Stimulated activated naive CD8-positive, alpha-beta T cell treated with anti-CD3 and anti-CD28 coated beads, Interleukin-15, Interleukin-2, amounts not matched to agents 100 U/mL and 50 U/mL, for 24 hours (primary cell): ENCODE data around the gene ANP32B.
"Not testable (repeated sequence)": the region's sequence is repeated elsewhere in the genome, so short reads cannot be mapped to it uniquely, and the experiment has no call there.

Source experiments
- ATAC-seq: fragments of 150-1000 bp; cut with Tn5 transposase; one replicate; pipeline ENCODE4 v1.10.0; 2021
- DNase-seq: peaks from one replicate; pipeline ENCODE4 v3.0.0; 2021

Gene ANP32B

DNA sequence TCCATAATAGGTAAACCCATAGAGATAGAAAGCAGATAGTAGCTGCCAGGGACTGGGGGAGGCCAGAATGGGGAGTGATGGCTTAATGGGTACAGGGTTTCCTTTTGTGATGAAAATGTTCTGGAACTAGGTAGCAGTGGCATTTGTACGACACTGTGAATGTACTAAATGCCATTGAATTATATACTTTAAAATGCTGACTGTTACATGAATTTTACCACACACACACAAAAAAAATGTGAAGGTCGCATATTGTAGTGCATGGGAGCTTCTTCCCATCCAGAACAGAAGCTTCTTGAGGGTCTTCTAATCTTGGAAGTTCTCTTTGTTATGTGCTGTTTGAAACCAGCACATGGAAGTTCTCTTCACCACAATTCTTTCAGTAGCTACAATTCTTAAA is 19.9 kb upstream of the ANP32B start:
- no peak for DNase-seq
- no peak for ATAC-seq

GRCh38 chr9:97964901-97965300 is 18.2 kb upstream of the ANP32B start:
- ATAC-seq (no peak), DNase-seq (no peak)

- no peak for ATAC-seq
- no peak for DNase-seq
Observed at GRCh38 chr9:97966493-97966892, 16.6 kb upstream of the ANP32B start.

DNA sequence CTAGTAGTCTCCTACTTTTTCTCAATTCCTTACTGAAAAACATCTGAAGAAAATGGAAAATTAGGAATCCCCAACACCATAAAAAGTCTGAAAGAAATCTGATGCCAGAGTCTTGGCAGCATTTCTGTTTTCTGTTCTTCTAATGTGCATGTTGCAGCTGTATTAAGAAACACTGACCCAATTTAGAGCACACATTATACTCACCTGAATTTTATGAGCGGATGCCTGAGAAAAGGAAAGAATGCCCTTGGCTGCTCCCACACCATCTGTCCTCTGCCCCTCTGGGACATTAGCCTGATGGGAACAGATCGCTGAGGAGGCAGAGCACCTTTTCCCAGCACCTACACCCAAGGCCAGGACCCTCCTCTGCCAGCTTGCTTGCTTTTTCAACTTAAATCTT is 14.1 kb upstream of the ANP32B start:
- ATAC-seq (no peak), DNase-seq (no peak)

GRCh38 chr9:97970165-97970564 is 13.0 kb upstream of the ANP32B start:
- DNase-seq (no peak), ATAC-seq (no peak)

DNA sequence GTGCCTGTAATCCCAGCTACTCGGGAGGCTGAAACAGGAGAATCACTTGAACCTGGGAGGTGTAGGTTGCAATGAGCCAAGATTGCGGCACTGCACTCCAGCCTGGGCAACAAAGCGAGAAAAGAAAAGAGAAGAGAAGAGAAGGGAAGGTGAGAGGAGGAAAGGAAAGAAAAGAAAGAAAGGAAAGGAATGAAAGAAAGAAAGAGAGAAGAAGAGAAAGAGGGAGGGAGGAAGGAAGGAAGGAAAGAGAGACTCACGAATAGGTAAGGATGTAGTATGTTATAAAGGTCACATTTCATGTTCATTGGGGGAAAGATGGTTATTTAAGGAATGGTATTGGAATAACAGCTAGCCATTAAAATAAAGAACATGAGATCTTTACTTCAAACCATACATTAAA is 10.4 kb upstream of the ANP32B start:
- ATAC-seq = no peak
- DNase-seq = no peak

DNA sequence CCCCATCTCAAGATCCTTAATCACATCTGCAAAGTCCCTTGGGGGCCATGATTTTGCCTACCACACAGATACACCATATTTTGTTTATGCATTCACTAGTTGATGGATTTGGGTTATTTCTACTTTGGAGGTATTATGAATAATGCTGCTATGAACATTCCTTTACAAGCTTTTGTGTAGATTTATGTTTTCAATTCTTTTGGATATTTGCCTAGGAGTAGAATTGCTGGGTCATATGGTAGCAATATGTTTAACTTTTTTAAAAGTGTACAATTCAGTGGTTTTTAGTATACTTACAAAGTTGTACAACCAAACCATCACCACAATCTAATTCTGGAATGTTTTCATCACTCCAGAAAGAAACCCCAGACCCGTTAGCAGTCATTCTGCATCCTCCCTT is 7.8 kb upstream of the ANP32B start:
- DNase-seq (no peak), ATAC-seq (no peak)

DNA sequence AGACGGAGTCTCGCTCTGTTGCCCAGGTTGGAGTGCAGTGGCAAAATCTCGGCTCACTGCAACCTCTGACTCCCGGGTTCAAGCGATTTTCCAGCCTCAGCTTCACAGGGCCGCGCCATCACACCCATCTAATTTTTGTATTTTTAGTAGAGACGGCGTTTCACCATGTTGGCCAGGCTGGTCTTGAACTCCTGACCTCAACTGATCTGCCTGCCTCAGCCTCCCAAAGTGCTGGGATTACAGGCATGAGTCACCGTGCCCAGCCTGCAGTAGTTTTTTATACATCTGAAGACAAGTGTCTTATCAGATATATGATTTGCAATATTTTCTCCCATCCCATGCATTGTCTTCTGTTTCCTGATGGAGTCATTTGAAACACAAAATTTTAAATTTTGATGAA is 6.5 kb upstream of the ANP32B start:
- ATAC-seq = not testable (repeated sequence)

GRCh38 chr9:97978371-97979130 is 4.6 kb upstream of the ANP32B start:
- ATAC-seq (no peak), DNase-seq (no peak)

More for the DNA sequence above, 6.5 kb upstream of the ANP32B start:
- DNase-seq = not testable (repeated sequence)

DNA sequence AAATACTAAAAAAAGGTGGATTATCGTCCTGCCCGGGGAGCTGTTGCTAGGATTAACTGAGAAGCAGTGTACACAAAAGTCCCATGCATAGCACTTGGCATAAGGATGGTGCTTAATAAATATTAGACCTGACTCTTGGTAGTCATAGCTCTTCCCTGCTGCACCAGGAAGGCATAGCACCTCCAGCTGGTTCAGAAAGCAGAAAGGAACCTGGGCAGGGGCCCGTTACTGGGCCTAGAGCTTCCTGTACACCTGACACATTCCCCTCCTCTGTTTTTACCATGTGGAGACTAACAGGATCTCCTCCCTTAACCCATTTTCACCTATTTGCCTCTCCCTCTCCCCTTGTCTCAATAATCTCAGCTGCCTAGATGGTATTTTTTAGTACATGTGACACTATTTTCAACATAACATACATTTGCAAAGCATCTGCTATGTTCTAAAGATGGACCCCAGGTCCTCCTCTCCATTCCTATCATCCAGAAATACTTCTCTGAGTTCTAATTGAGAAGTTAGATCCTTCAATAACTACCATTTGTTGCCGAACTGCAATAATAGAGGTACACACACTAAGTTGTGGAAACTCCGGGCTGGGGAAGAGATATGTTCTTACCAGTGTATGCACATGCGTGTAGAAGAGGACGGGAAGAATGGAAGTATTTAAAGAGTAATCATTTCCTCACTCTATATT is 3.2 kb upstream of the ANP32B start:
- DNase-seq (no peak), ATAC-seq (no peak)

- ATAC-seq (no peak), DNase-seq (no peak)
Observed at GRCh38 chr9:97980479-97980803, 2.7 kb upstream of the ANP32B start.

- DNase-seq (no peak), ATAC-seq (no peak)
Observed at GRCh38 chr9:97980918-97981845, 2.0 kb upstream of the ANP32B start.

- ATAC-seq (no peak), DNase-seq (no peak)
Observed at GRCh38 chr9:97981846-97982682, 1.1 kb upstream of the ANP32B start.

DNA sequence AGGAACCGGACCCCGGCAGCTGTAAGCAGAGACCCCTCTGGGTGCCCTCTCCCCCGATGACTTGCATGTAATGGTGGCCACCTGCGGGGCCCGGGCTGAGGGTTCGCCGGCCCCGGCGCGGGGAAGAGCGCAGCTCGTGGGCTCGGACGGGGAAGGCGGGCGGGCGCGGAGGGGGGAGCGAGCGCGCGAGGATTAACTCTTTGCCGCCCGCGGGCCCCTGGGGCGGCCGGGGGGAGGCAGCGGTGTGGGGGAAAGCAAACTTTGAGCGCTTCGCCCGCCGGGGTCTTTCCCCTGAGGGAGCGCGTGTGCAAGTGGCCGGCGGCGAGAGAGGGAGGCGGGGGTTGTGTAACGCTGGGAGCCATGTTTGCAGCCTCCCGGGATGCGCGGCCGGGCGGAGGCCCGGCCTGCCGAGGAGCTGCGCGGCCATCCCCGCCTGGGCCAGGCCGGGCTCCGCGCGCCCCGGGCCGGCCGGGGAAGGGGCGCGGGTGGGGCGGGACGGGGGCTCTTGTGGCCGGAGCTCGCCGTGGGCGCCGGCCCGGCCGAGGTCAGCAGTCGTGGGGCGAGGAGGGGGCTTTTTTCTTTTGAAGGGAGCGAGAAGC is 547 bp downstream of the ANP32B start:
- ATAC-seq = peak; percentile 8

DNA sequence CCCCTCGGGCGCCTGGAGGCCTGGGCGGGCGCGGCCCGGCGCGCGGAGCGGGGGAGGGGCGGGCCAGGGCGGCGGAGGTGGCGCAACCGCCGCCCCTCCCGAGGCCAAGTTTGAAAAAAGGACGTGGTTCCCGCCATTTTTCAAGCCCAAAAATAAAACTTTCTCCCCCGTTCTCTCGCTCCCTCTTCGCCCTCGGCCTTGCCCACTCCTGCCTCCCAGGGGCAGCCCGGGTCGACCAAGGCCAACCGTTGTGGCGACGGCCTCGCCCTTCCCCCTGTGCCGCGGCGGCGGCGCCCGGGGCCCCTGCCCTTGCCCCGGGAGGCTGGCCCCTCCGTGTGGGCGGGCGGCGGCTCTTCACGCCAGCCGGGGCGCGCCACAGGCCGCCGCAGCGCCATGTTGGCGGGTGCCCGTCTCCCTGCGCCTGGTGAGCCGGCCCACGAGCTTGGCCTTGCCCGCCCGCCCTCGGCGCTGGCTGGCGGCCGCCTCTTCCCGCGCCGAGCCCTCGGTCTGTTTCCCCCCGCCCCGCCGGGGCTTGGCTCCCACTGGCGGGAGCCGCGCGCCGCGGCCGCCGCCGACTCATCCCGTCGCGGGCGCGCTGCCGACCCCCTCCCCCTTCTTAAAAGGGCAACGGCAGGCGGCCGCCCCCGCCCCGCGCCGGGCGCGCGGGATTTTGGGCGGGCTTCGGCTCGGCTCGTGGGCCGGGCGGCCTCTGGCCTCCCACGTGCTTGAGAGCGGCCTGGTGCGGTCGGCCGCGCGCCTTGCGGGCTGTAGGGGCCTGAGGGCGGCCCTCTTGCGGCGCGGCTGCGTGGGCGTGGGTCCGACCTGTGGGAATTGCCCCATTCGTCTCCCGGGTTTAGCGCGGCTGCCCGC is 1.3 kb downstream of the ANP32B start:
- ATAC-seq = peak; percentile 36
- DNase-seq = peak; percentile 83

More for the DNA sequence above, 547 bp downstream of the ANP32B start:
- DNase-seq = peak; percentile 57

DNA sequence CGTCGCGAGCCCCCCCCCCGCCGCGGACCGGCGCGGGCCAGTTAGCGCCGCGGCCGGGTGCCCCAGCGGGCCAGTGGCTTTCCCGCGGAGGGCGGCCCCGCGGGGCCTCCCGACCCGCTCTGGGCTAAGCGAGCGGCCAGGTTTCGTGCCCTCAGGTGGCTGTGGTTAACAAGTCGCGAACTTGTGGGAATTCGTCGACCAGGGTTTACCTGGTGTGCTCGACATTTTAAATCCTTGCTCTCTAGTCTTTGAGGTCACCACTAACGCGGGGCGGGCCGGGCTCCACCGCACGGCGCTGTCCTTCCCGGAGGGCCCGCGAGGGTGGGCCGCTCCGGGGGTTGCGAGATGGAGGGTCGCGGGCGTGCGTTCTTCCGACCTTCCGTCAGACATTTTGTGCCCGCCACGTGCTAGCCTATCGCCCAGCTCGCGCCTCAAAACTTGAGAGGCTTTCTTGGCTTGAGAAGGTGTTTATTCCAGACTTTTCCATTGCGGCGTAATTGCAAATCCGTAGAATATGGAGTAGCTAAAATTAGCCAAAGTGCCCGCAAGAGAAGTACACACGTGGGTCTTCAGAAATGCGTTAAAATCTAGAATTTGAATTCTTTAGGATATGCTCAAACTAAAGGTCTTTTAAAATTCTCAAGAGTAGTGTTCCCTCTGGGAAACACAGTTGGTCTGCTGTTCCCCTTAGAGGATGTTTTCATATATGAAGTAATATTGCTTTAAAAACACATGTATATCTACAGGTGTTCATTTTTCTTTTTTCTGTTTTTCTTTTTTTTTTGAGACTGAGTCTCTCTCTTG is 2.1 kb downstream of the ANP32B start:
- DNase-seq (peak; percentile 61), ATAC-seq (no peak)

DNA sequence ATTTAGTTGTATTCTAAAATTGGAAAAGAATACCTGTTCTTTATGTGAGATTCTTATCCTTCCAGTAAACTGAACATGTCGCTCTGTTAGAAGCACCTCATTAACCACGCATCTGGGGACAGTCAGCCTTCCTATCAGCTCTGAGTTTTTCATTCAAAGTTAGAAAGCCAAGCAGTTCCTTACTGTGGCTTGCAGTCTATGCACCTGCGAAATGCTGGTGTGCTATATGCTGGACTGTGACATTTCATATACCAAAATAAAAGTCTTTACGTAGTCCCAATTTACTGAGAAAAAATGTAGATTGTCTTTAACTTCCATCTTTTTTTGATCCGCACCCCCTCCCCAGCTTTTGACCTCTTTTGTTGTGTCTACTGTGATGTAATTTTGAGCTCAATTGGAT is 4.3 kb downstream of the ANP32B start:
- no peak for DNase-seq

DNA sequence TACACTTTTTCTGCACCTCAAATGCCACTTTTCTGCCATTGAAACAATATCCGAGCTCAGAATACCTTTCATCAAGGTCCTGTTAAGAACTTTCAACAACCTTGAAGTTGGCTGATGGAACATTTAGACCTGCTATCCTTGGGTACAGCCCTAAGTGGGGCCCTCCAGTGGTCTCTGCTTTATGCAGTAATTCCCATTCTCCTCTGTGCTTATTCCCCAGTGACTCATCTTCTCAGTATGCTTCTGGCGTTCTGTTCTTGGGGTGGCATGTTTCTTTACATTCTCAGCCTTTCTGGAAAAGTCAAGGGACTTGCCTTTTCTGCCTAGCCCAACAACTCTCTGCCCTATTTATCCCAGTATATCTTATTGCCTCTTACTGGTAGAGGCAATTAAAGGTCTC is 7.1 kb downstream of the ANP32B start:
- ATAC-seq = no peak
- no peak for DNase-seq

More for the DNA sequence above, 4.3 kb downstream of the ANP32B start:
- no peak for ATAC-seq

DNA sequence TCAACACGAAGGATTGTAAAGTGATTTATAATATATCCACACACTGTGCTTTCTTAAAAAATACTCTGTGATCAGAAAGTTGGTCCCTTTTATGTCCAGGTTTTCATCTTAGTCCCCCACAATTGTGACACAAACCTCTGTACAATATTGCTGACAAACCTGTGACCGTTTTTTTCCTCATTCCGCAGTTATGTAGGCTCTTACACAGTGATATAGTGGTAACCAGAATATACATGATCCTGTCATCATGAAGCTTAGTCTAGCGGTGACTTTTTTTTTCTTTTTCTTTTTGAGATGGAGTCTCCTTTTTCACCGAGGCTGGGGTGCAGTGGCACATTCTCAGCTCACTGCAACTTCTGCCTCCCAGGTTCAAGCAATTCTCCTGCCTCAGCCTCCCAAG is 8.7 kb downstream of the ANP32B start:
- ATAC-seq = peak; percentile 65

GRCh38 chr9:97992219-97992618 is 9.1 kb downstream of the ANP32B start:
- ATAC-seq (no peak), DNase-seq (no peak)

More for the DNA sequence above, 8.7 kb downstream of the ANP32B start:
- DNase-seq = no peak
